HG02588 (cell line): Measurements from ENCODE around the gene IGFBP6.
"Not testable (repeated sequence)": the region's sequence is repeated elsewhere in the genome, so short reads cannot be mapped to it uniquely, and the experiment has no call there.

ENCODE experiments used
- ATAC-seq: cut with Tn5 transposase; IDR thresholded peaks from one replicate; pipeline ENCODE4 v1.9.1; 2021; ENCODE audit warnings: mild to moderate bottlenecking, moderate library complexity; ENCODE audit not compliant: unreplicated experiment

Gene IGFBP6

GRCh38 chr12:53094796-53095595, 2.5 kb upstream of the IGFBP6 start:
- ATAC-seq, result not testable (repeated sequence)

- ATAC-seq, result not testable (repeated sequence)
Observed at GRCh38 chr12:53095596-53095895, 1.9 kb upstream of the IGFBP6 start.

- ATAC-seq, result no peak
Observed at GRCh38 chr12:53096089-53096741, 1.3 kb upstream of the IGFBP6 start.

- no peak for ATAC-seq
Observed at GRCh38 chr12:53096759-53097158, 708 bp upstream of the IGFBP6 start.

- ATAC-seq, result no peak
Observed at GRCh38 chr12:53097207-53097563, 282 bp upstream of the IGFBP6 start.

- no peak for ATAC-seq
Observed at GRCh38 chr12:53098354-53098981, 1.0 kb downstream of the IGFBP6 start.

- ATAC-seq, result no peak
Observed at GRCh38 chr12:53099071-53099882, 1.8 kb downstream of the IGFBP6 start.

GRCh38 chr12:53100466-53101151, 3.1 kb downstream of the IGFBP6 start:
- ATAC-seq, result no peak

- no peak for ATAC-seq
Observed at GRCh38 chr12:53101266-53101665, 3.8 kb downstream of the IGFBP6 start.

GRCh38 chr12:53101931-53102781, 4.7 kb downstream of the IGFBP6 start:
- no peak for ATAC-seq

- ATAC-seq, result no peak
Observed at GRCh38 chr12:53102883-53103807, 5.7 kb downstream of the IGFBP6 start, which contains the start of gene SOAT2. TSS of gene SOAT2 (plus strand) at chr12:53103486. CDS start at chr12:53103578, 92 bp downstream.

- ATAC-seq, result no peak
Observed at GRCh38 chr12:53103860-53104305, 6.4 kb downstream of the IGFBP6 start.

- no peak for ATAC-seq
Observed at GRCh38 chr12:53105256-53105655, 7.8 kb downstream of the IGFBP6 start.

- no peak for ATAC-seq
Observed at GRCh38 chr12:53105712-53106439, 8.4 kb downstream of the IGFBP6 start.

GRCh38 chr12:53107122-53107521, 9.7 kb downstream of the IGFBP6 start:
- no peak for ATAC-seq

GRCh38 chr12:53112431-53112830, 15.0 kb downstream of the IGFBP6 start:
- not testable (repeated sequence) for ATAC-seq

GRCh38 chr12:53113136-53113705, 15.8 kb downstream of the IGFBP6 start:
- ATAC-seq, result no peak

GRCh38 chr12:53113951-53114350, 16.5 kb downstream of the IGFBP6 start:
- no peak for ATAC-seq
